BE2C (cell line): Measurements from ENCODE around the gene ITGB2.

ENCODE experiments used
- DNase-seq: peaks from one replicate; pipeline ENCODE4 v3.0.0-alpha.2; 2020
- H3K27me3 ChIP-seq: fragments of 250-450 bp; sonication (Bioruptor Pico); 2 replicates; pipeline ENCODE4 v1.5.1; 2020; ENCODE audit warnings: mild to moderate bottlenecking
- H3K36me3 ChIP-seq: fragments of 250-450 bp; sonication (Bioruptor Pico); 2 replicates; pipeline ENCODE4 v1.5.1; 2020; ENCODE audit warnings: mild to moderate bottlenecking
- H3K4me1 ChIP-seq: fragments of 250-450 bp; sonication (Bioruptor Pico); 2 replicates; pipeline ENCODE4 v1.5.1; 2020
- H3K4me3 ChIP-seq: 2 replicates; pipeline ENCODE4 v1.5.1; 2011; ENCODE audit warnings: low read depth, low read length
- H3K9me3 ChIP-seq: fragments of 250-450 bp; sonication (Bioruptor Pico); 2 replicates; pipeline ENCODE4 v1.5.1; 2020
- TF ChIP-seq, protein P1 (sequence below): IDR thresholded peaks from 2 replicates; pipeline ENCODE4 v1.5.1; 2012; ENCODE audit warnings: mild to moderate bottlenecking, low read depth, low read length

Gene ITGB2

DNA sequence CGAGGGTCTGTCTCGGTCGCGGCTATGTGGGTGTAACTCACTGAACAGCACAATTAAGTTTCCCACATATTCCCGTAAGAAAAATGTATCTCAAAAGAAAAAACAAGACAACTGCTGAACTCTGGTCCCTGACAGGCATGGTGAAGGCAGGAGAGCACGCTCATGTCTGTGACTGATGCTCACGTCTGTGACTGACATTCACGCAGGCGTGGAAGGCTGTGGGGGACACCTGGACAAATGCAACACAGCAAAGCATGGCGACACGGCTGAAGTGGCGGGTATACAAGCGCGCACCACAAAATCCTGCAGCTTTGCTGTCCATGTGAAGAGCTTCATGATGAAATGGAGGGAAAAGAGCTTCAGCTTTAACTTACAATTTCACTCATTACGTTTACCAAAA is 53.2 kb downstream of the ITGB2 start:
- H3K4me3 ChIP-seq = no peak overlapping the region
- no peaks in the 10 kb centered on the region for H3K27me3 ChIP-seq
- no peaks in the 10 kb centered on the region for H3K9me3 ChIP-seq
- peaks cover 7% of the 10 kb centered on the region for H3K4me1 ChIP-seq
- TF ChIP-seq, protein P1, sequence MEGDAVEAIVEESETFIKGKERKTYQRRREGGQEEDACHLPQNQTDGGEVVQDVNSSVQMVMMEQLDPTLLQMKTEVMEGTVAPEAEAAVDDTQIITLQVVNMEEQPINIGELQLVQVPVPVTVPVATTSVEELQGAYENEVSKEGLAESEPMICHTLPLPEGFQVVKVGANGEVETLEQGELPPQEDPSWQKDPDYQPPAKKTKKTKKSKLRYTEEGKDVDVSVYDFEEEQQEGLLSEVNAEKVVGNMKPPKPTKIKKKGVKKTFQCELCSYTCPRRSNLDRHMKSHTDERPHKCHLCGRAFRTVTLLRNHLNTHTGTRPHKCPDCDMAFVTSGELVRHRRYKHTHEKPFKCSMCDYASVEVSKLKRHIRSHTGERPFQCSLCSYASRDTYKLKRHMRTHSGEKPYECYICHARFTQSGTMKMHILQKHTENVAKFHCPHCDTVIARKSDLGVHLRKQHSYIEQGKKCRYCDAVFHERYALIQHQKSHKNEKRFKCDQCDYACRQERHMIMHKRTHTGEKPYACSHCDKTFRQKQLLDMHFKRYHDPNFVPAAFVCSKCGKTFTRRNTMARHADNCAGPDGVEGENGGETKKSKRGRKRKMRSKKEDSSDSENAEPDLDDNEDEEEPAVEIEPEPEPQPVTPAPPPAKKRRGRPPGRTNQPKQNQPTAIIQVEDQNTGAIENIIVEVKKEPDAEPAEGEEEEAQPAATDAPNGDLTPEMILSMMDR = no peak
- DNase-seq = no peak
- peaks cover 22% of the 10 kb centered on the region for H3K36me3 ChIP-seq

DNA sequence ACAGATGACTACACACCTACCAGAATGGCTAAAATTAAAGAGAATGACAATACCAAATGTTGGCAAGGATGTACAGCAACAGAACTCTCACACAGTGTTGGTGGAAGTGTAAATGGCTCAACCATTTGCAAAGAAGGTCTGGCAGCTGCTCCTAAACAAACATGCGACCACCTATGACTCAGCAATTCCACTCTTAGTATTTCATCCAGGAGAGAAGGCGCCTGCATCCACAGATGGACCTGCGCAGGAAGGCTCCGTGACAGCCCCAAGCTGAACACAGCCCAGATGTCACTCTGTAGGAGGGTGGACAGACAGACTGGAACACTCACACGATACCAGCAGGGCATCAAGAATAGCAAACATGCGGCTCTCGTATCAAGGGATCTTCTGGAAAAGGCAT is 53.9 kb downstream of the ITGB2 start:
- Histone ChIP-seq H3K9me3 (no peaks in the 10 kb centered on the region), H3K36me3 (peaks cover 22% of the 10 kb centered on the region), H3K4me1 (peaks cover 7% of the 10 kb centered on the region), H3K4me3 (no peak overlapping the region), H3K27me3 (no peaks in the 10 kb centered on the region)
- DNase-seq = no peak
- TF ChIP-seq, protein P1 = no peak

DNA sequence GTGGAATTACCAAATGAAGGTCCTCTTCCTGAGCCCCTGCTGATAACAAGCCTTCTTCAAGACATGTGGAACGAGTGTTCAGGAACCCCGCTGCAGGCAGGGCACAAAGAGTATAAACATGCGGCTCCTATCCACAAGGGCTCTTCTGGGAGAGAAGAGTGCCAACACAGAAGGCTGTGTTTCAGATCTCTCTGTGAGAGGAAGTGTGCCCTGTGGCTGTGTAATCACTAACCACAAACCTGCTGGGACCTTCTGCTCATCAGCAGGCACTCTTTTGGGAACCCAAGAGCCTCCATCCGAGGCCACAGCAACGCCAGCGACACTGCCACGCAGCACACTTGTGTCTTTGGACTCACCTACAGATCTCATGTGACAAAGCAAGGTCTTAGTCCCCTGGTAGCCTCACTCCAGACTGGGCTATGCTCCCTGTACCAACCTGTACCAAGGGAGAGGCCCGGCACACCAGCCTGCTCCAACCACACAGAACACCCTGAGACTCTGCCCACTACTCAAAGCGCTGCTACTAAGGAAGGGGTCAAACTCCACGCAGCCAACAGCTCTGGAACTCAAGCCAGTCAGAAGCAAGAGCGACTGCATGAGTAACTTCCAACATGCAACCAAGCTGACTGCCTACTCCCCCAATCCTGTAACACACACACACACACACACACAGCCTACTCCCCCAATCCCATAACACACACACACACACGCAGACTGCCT is 55.0 kb downstream of the ITGB2 start:
- no peaks in the 10 kb centered on the region for H3K9me3 ChIP-seq
- DNase-seq = no peak
- no peaks in the 10 kb centered on the region for H3K27me3 ChIP-seq
- H3K4me1 ChIP-seq = peaks cover 7% of the 10 kb centered on the region
- peaks cover 28% of the 10 kb centered on the region for H3K36me3 ChIP-seq
- TF ChIP-seq, protein P1 = no peak
- H3K4me3 ChIP-seq = no peak overlapping the region

DNA sequence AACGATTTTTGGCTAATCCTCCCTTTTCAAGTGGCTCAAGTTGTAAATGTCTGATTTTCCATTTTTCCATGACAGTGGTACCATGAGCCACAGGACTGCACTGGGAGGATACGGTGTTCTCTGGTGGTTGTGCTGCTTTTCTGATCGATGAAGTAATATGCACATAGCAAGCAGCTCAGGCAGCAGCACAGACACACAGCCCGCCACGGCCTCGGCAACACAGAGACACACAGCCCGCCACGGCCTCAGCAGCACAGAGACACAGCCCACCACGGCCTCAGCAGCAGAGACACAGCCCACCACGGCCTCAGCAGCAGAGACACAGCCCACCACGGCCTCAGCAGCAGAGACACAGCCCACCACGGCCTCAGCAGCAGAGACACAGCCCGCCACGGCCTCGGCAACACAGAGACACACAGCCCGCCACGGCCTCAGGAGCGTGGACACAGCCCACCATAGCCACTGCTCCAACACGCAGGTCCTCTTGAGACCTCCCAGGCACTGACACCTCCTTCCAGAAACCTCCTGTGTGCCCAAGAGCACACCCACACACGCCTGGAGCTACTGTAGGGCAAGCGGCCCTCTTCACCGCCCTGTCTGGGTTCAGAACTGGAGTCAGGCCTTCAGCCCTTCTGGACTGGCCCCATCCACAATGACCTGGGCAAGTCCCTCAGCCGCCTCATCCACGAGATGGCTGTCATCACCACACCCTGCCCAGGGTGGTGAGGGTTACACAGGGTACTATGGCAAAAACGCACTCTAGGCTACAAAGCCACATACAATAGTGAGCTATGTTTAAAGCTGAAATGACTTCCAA is 57.6 kb downstream of the ITGB2 start:
- no peaks in the 10 kb centered on the region for H3K9me3 ChIP-seq
- H3K36me3 ChIP-seq = peaks cover 45% of the 10 kb centered on the region
- DNase-seq = no peak
- peaks cover 7% of the 10 kb centered on the region for H3K4me1 ChIP-seq
- TF ChIP-seq, protein P1 = no peak
- no peaks in the 10 kb centered on the region for H3K27me3 ChIP-seq
- H3K4me3 ChIP-seq = no peak overlapping the region

DNA sequence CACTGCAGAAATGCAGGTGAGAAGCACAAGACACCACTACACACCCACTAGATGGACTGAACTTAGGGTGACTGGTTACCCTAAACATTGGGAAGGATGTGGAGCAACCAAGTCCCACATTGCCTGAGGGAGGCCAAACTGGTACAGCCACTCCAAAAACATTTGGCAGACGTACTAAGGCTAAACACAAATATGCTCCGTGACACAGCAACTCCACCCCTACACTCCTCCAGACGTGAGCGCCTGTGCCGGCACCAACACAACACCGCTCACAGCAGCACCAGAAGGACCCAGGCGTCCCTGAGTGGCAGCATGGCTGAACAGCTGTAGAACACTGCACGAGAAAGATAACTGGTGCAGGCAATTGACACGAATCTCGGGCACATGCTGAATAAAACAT is 61.9 kb downstream of the ITGB2 start:
- Histone ChIP-seq H3K27me3 (no peaks in the 10 kb centered on the region), H3K4me1 (no peaks in the 10 kb centered on the region), H3K9me3 (no peaks in the 10 kb centered on the region), H3K4me3 (no peak overlapping the region), H3K36me3 (peaks cover 54% of the 10 kb centered on the region)
- DNase-seq = no peak
- TF ChIP-seq, protein P1 = no peak

DNA sequence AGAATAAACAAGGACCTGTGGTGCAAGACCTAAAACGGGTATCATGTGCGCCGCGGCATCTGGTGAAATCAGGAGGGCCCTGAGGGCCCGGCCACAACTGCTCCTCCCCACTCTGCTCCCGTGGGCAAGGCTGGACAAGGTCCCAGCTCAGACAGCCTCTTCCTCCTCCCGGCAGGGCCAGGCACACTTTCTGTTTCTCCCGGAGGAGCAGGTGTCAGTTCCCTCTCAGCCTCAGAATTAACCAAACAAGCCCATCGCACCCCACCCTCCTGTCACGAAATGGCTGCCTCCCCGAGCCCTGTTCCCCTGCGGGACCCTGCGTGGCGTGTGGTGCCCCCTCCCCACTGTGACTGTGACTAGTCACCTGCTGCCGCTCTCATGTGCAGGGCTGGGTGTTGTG is 62.4 kb downstream of the ITGB2 start:
- Histone ChIP-seq H3K4me1 (no peaks in the 10 kb centered on the region), H3K36me3 (peaks cover 54% of the 10 kb centered on the region), H3K27me3 (no peaks in the 10 kb centered on the region), H3K9me3 (no peaks in the 10 kb centered on the region), H3K4me3 (no peak overlapping the region)
- TF ChIP-seq, protein P1 = no peak
- DNase-seq = no peak
